HepG2 (cell line): ENCODE data around the gene SH3BP2. TPM values are rescaled to one million over a fixed set of nuclear protein-coding genes. Genes with fewer than 3 reads are reported as not detected.

ENCODE experiments used
- CEBPZ ChIP-seq: IDR thresholded peaks from 2 replicates; pipeline ENCODE4 v1.6.1; 2012; ENCODE audit warnings: low read length, improper control_type of control experiment
- HBP1 ChIP-seq: IDR thresholded peaks from 2 replicates; pipeline ENCODE4 v1.6.1; 2016; ENCODE audit warnings: low read depth, control low read depth
- HMGA1 ChIP-seq: sonication (generic); formaldehyde crosslinking; conservative IDR thresholded peaks from 2 replicates; pipeline ENCODE4 v1.4.0; 2020; ENCODE audit warnings: missing genetic modification reagents
- IRF2 ChIP-seq: IDR thresholded peaks from 2 replicates; pipeline ENCODE4 v1.6.1; 2018; ENCODE audit warnings: missing genetic modification reagents, missing compliant biosample characterization
- KLF11 ChIP-seq: IDR thresholded peaks from 2 replicates; pipeline ENCODE4 v1.6.1; 2016; ENCODE audit warnings: missing compliant biosample characterization
- MAFG ChIP-seq: sonication (generic); formaldehyde crosslinking; IDR thresholded peaks from 2 replicates; pipeline ENCODE4 v1.5.1; 2020; ENCODE audit warnings: mild to moderate bottlenecking, missing genetic modification reagents
- MTA3 ChIP-seq: sonication (generic); formaldehyde crosslinking; IDR thresholded peaks from 2 replicates; pipeline ENCODE4 v1.4.0; 2020; ENCODE audit warnings: missing genetic modification reagents
- MTERF4 ChIP-seq: sonication (generic); formaldehyde crosslinking; IDR thresholded peaks from 2 replicates; pipeline ENCODE4 v1.8.0; 2023; ENCODE audit warnings: mild to moderate bottlenecking, missing genetic modification reagents
- PCBP1 ChIP-seq: fragments of 200-400 bp; formaldehyde crosslinking; IDR thresholded peaks from 2 replicates; pipeline ENCODE4 v1.6.1; 2017; ENCODE audit warnings: mild to moderate bottlenecking, low read depth, low read length, borderline replicate concordance
- PRMT3 ChIP-seq: sonication (generic); formaldehyde crosslinking; IDR thresholded peaks from 2 replicates; pipeline ENCODE4 v1.8.1; 2022; ENCODE audit warnings: low read depth, mild to moderate bottlenecking, moderate library complexity, missing genetic modification reagents, borderline replicate concordance
- SKIL ChIP-seq: sonication (generic); formaldehyde crosslinking; IDR thresholded peaks from 2 replicates; pipeline ENCODE4 v1.8.0; 2022; ENCODE audit warnings: missing genetic modification reagents, mild to moderate bottlenecking, moderate library complexity, borderline replicate concordance
- THAP11 ChIP-seq: IDR thresholded peaks from 2 replicates; pipeline ENCODE4 v1.6.1; 2016; ENCODE audit warnings: missing biosample characterization, missing genetic modification reagents
- ZFP90 ChIP-seq: sonication (generic); formaldehyde crosslinking; IDR thresholded peaks from 2 replicates; pipeline ENCODE4 v1.8.0; 2022; ENCODE audit warnings: missing genetic modification reagents, mild to moderate bottlenecking, inconsistent platforms, borderline replicate concordance
- ZNF331 ChIP-seq: sonication (generic); formaldehyde crosslinking; IDR thresholded peaks from 2 replicates; pipeline ENCODE4 v1.4.0; 2020; ENCODE audit warnings: missing genetic modification reagents
- ZNF337 ChIP-seq: sonication (generic); formaldehyde crosslinking; IDR thresholded peaks from 2 replicates; pipeline ENCODE4 v1.5.1; 2020; ENCODE audit warnings: missing genetic modification reagents, low read depth, mild to moderate bottlenecking, borderline replicate concordance
- ZNF460 ChIP-seq: sonication (generic); formaldehyde crosslinking; IDR thresholded peaks from 2 replicates; pipeline ENCODE4 v1.5.1; 2020; ENCODE audit warnings: missing genetic modification reagents, mild to moderate bottlenecking, borderline replicate concordance
- ZNF543 ChIP-seq: sonication (generic); formaldehyde crosslinking; IDR thresholded peaks from 2 replicates; pipeline ENCODE4 v1.4.0; 2020; ENCODE audit warnings: mild to moderate bottlenecking, missing genetic modification reagents
- ZNF615 ChIP-seq: sonication (generic); formaldehyde crosslinking; IDR thresholded peaks from 2 replicates; pipeline ENCODE4 v1.5.0; 2020; ENCODE audit warnings: mild to moderate bottlenecking, missing genetic modification reagents, borderline replicate concordance
- ZUFSP ChIP-seq: sonication (generic); formaldehyde crosslinking; IDR thresholded peaks from 2 replicates; pipeline ENCODE4 v1.9.0; 2021; ENCODE audit warnings: missing genetic modification reagents, mild to moderate bottlenecking, borderline replicate concordance
- polyA plus RNA-seq, 8 experiments: library from polyadenylated mRNA; depleted of rRNA in 3 of 8; stranded (reverse) in 7 of 8; unstranded in 1 of 8; fragments of >200 nt; fragmentation: Illumina TruSeq in 4 of 8; extraction: Trizol in 4 of 8; gene quantifications; 2 replicates each; pipeline versions ENCODE4 v1.2.1 to v1.2.3, GENCODE V29; 2011 to 2016; ENCODE audit warnings: low read depth in 4 of 8, missing spikeins in 1 of 8, mixed read lengths in 1 of 8; ENCODE audit not compliant: insufficient read depth in 1 of 8
- total RNA-seq, 5 experiments: library from RNA; depleted of rRNA; stranded (reverse); fragments of >200 nt; fragmentation: Illumina TruSeq; extraction: Trizol; gene quantifications; 2 replicates each; pipeline ENCODE4 v1.2.3, GENCODE V29; 2016; ENCODE audit warnings: low read depth in 1 of 5

The SH3BP2 gene
- total and polyA plus RNA-seq, 2 of the 13 experiments (the other 11 are each of a cell fraction or from before 2014, with no cell fraction given): 16.9 to 34.5 TPM

- TF ChIP-seq PRMT3 (CRISPR knock-in tag) (no peak), ZNF331 (CRISPR knock-in tag) (peak; percentile 65; the same call in 1 of the 2 replicates), MAFG (no peak), ZFP90 (CRISPR knock-in tag) (peak; percentile 55; the same call in 1 of the 2 replicates), ZNF337 (CRISPR knock-in tag) (no peak), HBP1 (CRISPR knock-in tag) (no peak), IRF2 (no peak), THAP11 (CRISPR knock-in tag) (no peak; the same call in 1 of the 2 replicates), ZNF615 (CRISPR knock-in tag) (no peak), MTA3 (CRISPR knock-in tag) (no peak), HMGA1 (CRISPR knock-in tag) (no peak), CEBPZ (no peak), ZNF460 (CRISPR knock-in tag) (no peak), PCBP1 (no peak), ZNF543 (CRISPR knock-in tag) (0 out of 2 replicates have a peak, but pooled peaks have one; percentile 67), MTERF4 (CRISPR knock-in tag) (no peak), KLF11 (CRISPR knock-in tag) (no peak), ZUFSP (CRISPR knock-in tag) (no peak), SKIL (no peak; the same call in 1 of the 2 replicates)
Observed at GRCh38 chr4:2755821-2756690, 36.8 kb upstream of the SH3BP2 start, which contains the start of gene TNIP2 (continued).
